HG03342 (cell line): ENCODE measurements around the gene SAMD9.
"Not testable (repeated sequence)": the region's sequence is repeated elsewhere in the genome, so short reads cannot be mapped to it uniquely, and the experiment has no call there.

Experiments used
- ATAC-seq: cut with Tn5 transposase; IDR thresholded peaks from one replicate; pipeline ENCODE4 v1.9.1; 2021; ENCODE audit warnings: mild to moderate bottlenecking, moderate library complexity; ENCODE audit not compliant: unreplicated experiment

The SAMD9 gene

GRCh38 chr7:93117852-93118530 lies at the start of gene SAMD9:
Gene SAMD9, minus strand, starts transcription at chr7:93117979. Its CDS starts 11,882 bp downstream, at chr7:93106097.
- ATAC-seq, result peak; percentile 100

GRCh38 chr7:93165447-93165846 lies 47.7 kb upstream of the SAMD9 start:
- ATAC-seq, result peak; percentile 99

- no peak for ATAC-seq
Observed at GRCh38 chr7:93164766-93165165, 47.0 kb upstream of the SAMD9 start.

- ATAC-seq, result no peak
Observed at GRCh38 chr7:93161181-93161762, 43.5 kb upstream of the SAMD9 start.

- no peak for ATAC-seq
Observed at GRCh38 chr7:93160410-93160809, 42.6 kb upstream of the SAMD9 start.

GRCh38 chr7:93159490-93159889 lies 41.7 kb upstream of the SAMD9 start:
- no peak for ATAC-seq

- ATAC-seq, result no peak
Observed at GRCh38 chr7:93156884-93157283, 39.1 kb upstream of the SAMD9 start.

GRCh38 chr7:93150200-93150835 lies 32.5 kb upstream of the SAMD9 start:
- ATAC-seq, result no peak

- no peak for ATAC-seq
Observed at GRCh38 chr7:93148727-93149126, 30.9 kb upstream of the SAMD9 start.

GRCh38 chr7:93148144-93148543 lies 30.4 kb upstream of the SAMD9 start, which contains the start of gene SAMD9L:
Gene SAMD9L, minus strand, starts transcription at chr7:93148385. Its CDS starts 12,414 bp downstream, at chr7:93135971.
- peak; percentile 71 for ATAC-seq

- ATAC-seq, result peak; percentile 74
Observed at GRCh38 chr7:93147363-93147762, 29.6 kb upstream of the SAMD9 start.

- ATAC-seq, result peak; percentile 36
Observed at GRCh38 chr7:93146472-93147141, 28.8 kb upstream of the SAMD9 start.

- ATAC-seq, result no peak
Observed at GRCh38 chr7:93146036-93146435, 28.3 kb upstream of the SAMD9 start.

GRCh38 chr7:93145354-93145753 lies 27.6 kb upstream of the SAMD9 start:
- no peak for ATAC-seq

GRCh38 chr7:93142127-93142526 lies 24.3 kb upstream of the SAMD9 start:
- ATAC-seq, result no peak

- no peak for ATAC-seq
Observed at GRCh38 chr7:93140582-93141191, 22.9 kb upstream of the SAMD9 start.

GRCh38 chr7:93138576-93138975 lies 20.8 kb upstream of the SAMD9 start:
- ATAC-seq, result no peak

GRCh38 chr7:93133005-93133404 lies 15.2 kb upstream of the SAMD9 start:
- ATAC-seq, result no peak

GRCh38 chr7:93132216-93132615 lies 14.4 kb upstream of the SAMD9 start:
- no peak for ATAC-seq

GRCh38 chr7:93126954-93127353 lies 9.2 kb upstream of the SAMD9 start:
- not testable (repeated sequence) for ATAC-seq

- ATAC-seq, result not testable (repeated sequence)
Observed at GRCh38 chr7:93123532-93123931, 5.8 kb upstream of the SAMD9 start.
